ENCODE results near the gene AP5Z1.

GRCh38 chr7:4833691-4834600, 58.5 kb downstream of the AP5Z1 start:
- TF ChIP-seq CTCF (IDR thresholded peaks at IDR 0.05) (no peak), EZH2 (IDR thresholded peaks at IDR 0.05; ENCODE audit: borderline replicate concordance, insufficient read depth, low read depth, low read length, poor library complexity, severe bottlenecking) (no peak)

Measured in B cell (primary cell).